ENCODE measurements around the gene ALDOB.

The ALDOB gene

GRCh38 chr9:101435601-101436079, at the start of gene ALDOB:
ALDOB (minus strand) TSS chr9:101435774; CDS start chr9:101430887, 4,887 bp downstream.
- no peak for DNase-seq

GRCh38 chr9:101484046-101484445, 48.5 kb upstream of the ALDOB start:
- no peak for DNase-seq

- DNase-seq: no peak
Measured at GRCh38 chr9:101481261-101481660, 45.7 kb upstream of the ALDOB start.

- DNase-seq: no peak
Measured at GRCh38 chr9:101480386-101480785, 44.8 kb upstream of the ALDOB start.

GRCh38 chr9:101479338-101480030, 43.9 kb upstream of the ALDOB start:
- no peak for DNase-seq

- DNase-seq: no peak
Measured at GRCh38 chr9:101478906-101479305, 43.3 kb upstream of the ALDOB start.

GRCh38 chr9:101478444-101478843, 42.9 kb upstream of the ALDOB start:
- no peak for DNase-seq

- DNase-seq: no peak
Measured at GRCh38 chr9:101477736-101478135, 42.2 kb upstream of the ALDOB start.

GRCh38 chr9:101477214-101477613, 41.6 kb upstream of the ALDOB start:
- DNase-seq: no peak

GRCh38 chr9:101476576-101477208, 41.1 kb upstream of the ALDOB start:
- no peak for DNase-seq

- DNase-seq: no peak
Measured at GRCh38 chr9:101472891-101473290, 37.3 kb upstream of the ALDOB start.

- DNase-seq: no peak
Measured at GRCh38 chr9:101470929-101471328, 35.4 kb upstream of the ALDOB start.

GRCh38 chr9:101470021-101470420, 34.4 kb upstream of the ALDOB start:
- no peak for DNase-seq

- DNase-seq: no peak
Measured at GRCh38 chr9:101469026-101469425, 33.5 kb upstream of the ALDOB start.

- DNase-seq: no peak
Measured at GRCh38 chr9:101468116-101468515, 32.5 kb upstream of the ALDOB start.

GRCh38 chr9:101467690-101468089, 32.1 kb upstream of the ALDOB start:
- DNase-seq: no peak

- no peak for DNase-seq
Measured at GRCh38 chr9:101466863-101467262, 31.3 kb upstream of the ALDOB start.

- no peak for DNase-seq
Measured at GRCh38 chr9:101465326-101465915, 29.8 kb upstream of the ALDOB start.

GRCh38 chr9:101463397-101463796, 27.8 kb upstream of the ALDOB start:
- no peak for DNase-seq

GRCh38 chr9:101462558-101462957, 27.0 kb upstream of the ALDOB start:
- no peak for DNase-seq

- no peak for DNase-seq
Measured at GRCh38 chr9:101460965-101461364, 25.4 kb upstream of the ALDOB start.

GRCh38 chr9:101458963-101459631, 23.5 kb upstream of the ALDOB start:
- peak; percentile 21 for DNase-seq

- DNase-seq: no peak
Measured at GRCh38 chr9:101457003-101457402, 21.4 kb upstream of the ALDOB start.

Data from activated CD4-positive, alpha-beta T cell treated with anti-CD3 and anti-CD28 coated beads for 48 hours (primary cell).